GM19372 (cell line): Measurements from ENCODE around the gene FAM171A1.
"Not testable (repeated sequence)": the region's sequence is repeated elsewhere in the genome, so short reads cannot be mapped to it uniquely, and the experiment has no call there.

Source experiments
- ATAC-seq: cut with Tn5 transposase; IDR thresholded peaks from one replicate; pipeline ENCODE4 v1.9.1; 2021; ENCODE audit warnings: mild to moderate bottlenecking, low read depth, moderate library complexity; ENCODE audit not compliant: unreplicated experiment

The FAM171A1 gene

GRCh38 chr10:15346440-15347141 lies 24.5 kb downstream of the FAM171A1 start:
- no peak for ATAC-seq

GRCh38 chr10:15345450-15345849 lies 25.6 kb downstream of the FAM171A1 start:
- ATAC-seq = no peak

- ATAC-seq = no peak
These were observed 26.2 kb downstream of the FAM171A1 start for GRCh38 chr10:15344876-15345285.

GRCh38 chr10:15344256-15344875 lies 26.7 kb downstream of the FAM171A1 start:
- ATAC-seq = no peak

- no peak for ATAC-seq
These were observed 28.1 kb downstream of the FAM171A1 start for GRCh38 chr10:15342970-15343369.

GRCh38 chr10:15341502-15342128 lies 29.5 kb downstream of the FAM171A1 start:
- no peak for ATAC-seq

- ATAC-seq = no peak
These were observed 31.2 kb downstream of the FAM171A1 start for GRCh38 chr10:15339892-15340291.

- ATAC-seq = not testable (repeated sequence)
These were observed 33.6 kb downstream of the FAM171A1 start for GRCh38 chr10:15337441-15337923.

- no peak for ATAC-seq
These were observed 34.9 kb downstream of the FAM171A1 start for GRCh38 chr10:15336211-15336610.

GRCh38 chr10:15335508-15335907 lies 35.6 kb downstream of the FAM171A1 start:
- no peak for ATAC-seq

- no peak for ATAC-seq
These were observed 36.3 kb downstream of the FAM171A1 start for GRCh38 chr10:15334650-15335323.

GRCh38 chr10:15333909-15334649 lies 37.0 kb downstream of the FAM171A1 start:
- no peak for ATAC-seq

- not testable (repeated sequence) for ATAC-seq
These were observed 37.9 kb downstream of the FAM171A1 start for GRCh38 chr10:15333181-15333580.

GRCh38 chr10:15331461-15331860 lies 39.6 kb downstream of the FAM171A1 start:
- no peak for ATAC-seq

GRCh38 chr10:15329437-15329836 lies 41.7 kb downstream of the FAM171A1 start:
- no peak for ATAC-seq

GRCh38 chr10:15325944-15326284 lies 45.2 kb downstream of the FAM171A1 start:
- ATAC-seq = no peak

- no peak for ATAC-seq
These were observed 45.7 kb downstream of the FAM171A1 start for GRCh38 chr10:15325243-15325943.

- no peak for ATAC-seq
These were observed 46.5 kb downstream of the FAM171A1 start for GRCh38 chr10:15324611-15325010.

- no peak for ATAC-seq
These were observed 47.0 kb downstream of the FAM171A1 start for GRCh38 chr10:15324113-15324512.

GRCh38 chr10:15322356-15322755 lies 48.7 kb downstream of the FAM171A1 start:
- ATAC-seq = no peak
